HG03025 (cell line): ENCODE results near the gene DCP1A.
"Not testable (repeated sequence)": the region's sequence is repeated elsewhere in the genome, so short reads cannot be mapped to it uniquely, and the experiment has no call there.

Source experiments
- ATAC-seq: cut with Tn5 transposase; IDR thresholded peaks from one replicate; pipeline ENCODE4 v1.9.1; 2021; ENCODE audit warnings: mild to moderate bottlenecking, moderate library complexity; ENCODE audit not compliant: unreplicated experiment, low FRiP score

DCP1A gene

GRCh38 chr3:53269888-53270880, 77.2 kb downstream of the DCP1A start:
- no peak for ATAC-seq

DNA sequence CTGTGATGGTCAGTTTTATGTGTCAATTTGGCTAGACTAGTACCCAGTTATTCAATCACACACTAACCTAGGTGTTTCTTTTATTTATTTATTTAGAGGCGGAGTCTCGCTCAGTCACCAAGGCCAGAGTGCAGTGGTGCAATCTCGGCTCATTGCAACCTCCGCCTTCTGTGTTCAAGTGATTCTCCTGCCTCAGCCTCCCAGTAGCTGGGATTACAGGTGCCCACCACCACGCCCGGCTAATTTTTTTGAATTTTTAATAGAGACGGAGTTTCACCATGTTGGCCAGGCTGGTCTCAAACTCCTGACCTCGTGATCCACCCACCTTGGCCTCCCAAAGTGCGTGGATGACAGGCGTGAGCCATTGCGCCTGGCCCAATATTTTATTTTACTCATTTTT, 78.2 kb downstream of the DCP1A start:
- ATAC-seq: not testable (repeated sequence)

- ATAC-seq: no peak
Measured at GRCh38 chr3:53267766-53268165, 79.6 kb downstream of the DCP1A start.

- no peak for ATAC-seq
Measured at GRCh38 chr3:53264718-53265117, 82.6 kb downstream of the DCP1A start.

- no peak for ATAC-seq
Measured at GRCh38 chr3:53263907-53264306, 83.4 kb downstream of the DCP1A start.

DNA sequence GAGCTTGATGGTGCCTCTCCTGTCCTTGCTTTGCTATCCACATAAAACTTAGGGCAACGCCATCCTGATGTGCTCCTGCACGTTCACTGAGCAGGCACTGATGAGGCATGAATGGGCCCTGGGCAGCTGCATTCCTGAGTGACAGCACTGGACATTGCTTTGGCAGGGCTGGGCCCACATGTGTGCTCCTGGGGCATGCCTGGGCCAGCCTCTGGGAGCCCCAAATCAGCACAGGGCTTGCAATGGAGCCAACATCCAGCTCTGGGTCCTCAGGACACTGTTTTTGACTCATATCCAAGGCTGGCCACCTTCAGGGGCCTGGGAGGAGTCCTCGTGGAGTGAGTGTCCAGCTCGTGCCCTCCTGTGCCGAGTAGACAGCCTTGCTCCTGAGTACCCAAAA, 85.6 kb downstream of the DCP1A start:
- ATAC-seq: no peak

GRCh38 chr3:53260286-53260785, 87.0 kb downstream of the DCP1A start:
- ATAC-seq: no peak

GRCh38 chr3:53259427-53260259, 87.7 kb downstream of the DCP1A start:
- ATAC-seq: no peak

GRCh38 chr3:53258600-53259426, 88.5 kb downstream of the DCP1A start:
- ATAC-seq: no peak

DNA sequence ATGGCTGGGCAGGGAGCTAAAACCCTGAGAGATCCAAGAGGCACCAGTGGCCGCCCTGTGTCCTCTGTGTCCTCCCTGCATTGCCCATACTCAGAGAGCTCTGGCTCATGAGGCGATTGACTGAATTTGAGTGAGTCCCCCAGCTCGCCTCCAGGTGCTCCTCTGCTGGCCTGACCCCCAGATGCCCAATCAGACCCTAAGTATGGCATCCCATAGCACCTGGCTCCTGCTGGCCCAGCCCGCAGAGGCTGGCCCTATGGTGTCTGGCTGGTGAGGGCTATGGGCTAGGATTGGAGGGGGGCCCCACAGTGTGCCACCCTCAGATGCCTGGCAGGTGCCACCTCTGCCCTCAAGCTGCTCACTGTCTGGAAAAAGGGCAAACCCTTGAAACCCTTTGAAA, 89.9 kb downstream of the DCP1A start:
- ATAC-seq: no peak

GRCh38 chr3:53256704-53257055, 90.7 kb downstream of the DCP1A start:
- no peak for ATAC-seq

- ATAC-seq: peak; percentile 39
Measured at GRCh38 chr3:53255775-53256703, 91.3 kb downstream of the DCP1A start, which contains the start of gene TKT. Gene TKT (minus strand): TSS chr3:53256022. CDS start chr3:53255942, 80 bp downstream.

- peak; percentile 30 for ATAC-seq
Measured at GRCh38 chr3:53255423-53255774, 91.9 kb downstream of the DCP1A start.

- ATAC-seq: peak; percentile 45
Measured at GRCh38 chr3:53254509-53255422, 92.6 kb downstream of the DCP1A start.

DNA sequence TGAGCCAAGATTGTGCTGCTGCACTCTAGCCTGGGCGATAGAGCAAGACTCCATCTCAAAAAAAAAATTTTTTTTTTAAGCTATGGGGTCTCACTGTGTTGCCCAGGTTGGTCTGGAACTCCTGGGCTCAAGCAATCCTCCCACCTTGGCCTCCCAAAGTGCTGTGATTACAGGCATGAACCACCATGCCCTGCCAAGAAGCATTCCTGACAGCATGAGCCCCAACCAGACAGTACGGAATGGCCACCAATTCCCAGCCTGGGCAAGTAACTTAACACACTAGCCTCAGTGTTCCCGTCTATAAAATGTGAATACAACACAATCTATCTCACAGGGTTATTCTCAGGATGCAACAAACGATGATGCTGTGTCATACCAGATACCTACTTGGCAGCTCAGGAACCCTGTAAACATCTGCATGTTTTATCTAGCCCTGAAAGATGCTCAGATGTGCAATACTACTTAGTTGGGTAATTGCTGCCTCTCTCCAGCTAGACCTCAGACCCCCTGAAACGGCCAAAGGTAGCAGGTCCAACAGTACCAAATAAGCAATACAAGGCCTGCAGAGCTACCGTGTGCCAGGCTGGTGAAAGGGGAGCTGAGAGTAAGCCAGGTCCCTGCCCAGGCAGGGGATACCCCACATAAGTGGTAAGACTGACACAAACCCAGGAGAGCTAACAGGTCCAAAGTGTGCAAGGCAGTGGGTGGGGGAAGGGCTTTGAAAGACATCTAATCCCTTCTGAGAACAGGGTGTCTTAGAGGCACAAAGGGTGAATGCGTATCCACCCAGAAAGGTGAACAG, 93.4 kb downstream of the DCP1A start:
- ATAC-seq: no peak

- not testable (repeated sequence) for ATAC-seq
Measured at GRCh38 chr3:53252947-53253322, 94.4 kb downstream of the DCP1A start.
